CD4-positive, CD25-positive, alpha-beta regulatory T cell (primary cell): Measurements from ENCODE around the gene GCM1. TPM values are rescaled to one million over a fixed set of nuclear protein-coding genes. Genes with fewer than 3 reads are reported as not detected.
A peak's percentile ranks its signal among the peaks of the same experiment; 100 is the strongest.

ENCODE experiments used
- ATAC-seq, 2 donors: fragments of 150-1000 bp; cut with Tn5 transposase; one replicate each; pipeline ENCODE4 v1.10.0; 2021; ENCODE audit warnings: low read depth in 2 of 2, moderate number of reproducible peaks in 2 of 2, moderate library complexity in 1 of 2
- DNase-seq, 3 donors: peaks; one replicate each; pipeline versions ENCODE4 v3.0.0 to v3.0.0-alpha.2; 2012 to 2022; ENCODE audit warnings: mixed read lengths in 1 of 3
- H3K27ac ChIP-seq: one replicate; pipeline ENCODE4 v1.7.0; 2013; ENCODE audit warnings: mild to moderate bottlenecking, low read length; ENCODE audit not compliant: insufficient read depth, poor library complexity, severe bottlenecking
- H3K27me3 ChIP-seq: one replicate; pipeline ENCODE4 v1.7.0; 2013; ENCODE audit warnings: low read length; ENCODE audit not compliant: control insufficient read depth, insufficient read depth
- H3K36me3 ChIP-seq: one replicate; pipeline ENCODE4 v1.7.0; 2013; ENCODE audit warnings: mild to moderate bottlenecking, low read length, moderate library complexity; ENCODE audit not compliant: control insufficient read depth, insufficient read depth
- H3K4me1 ChIP-seq: 2 replicates; pipeline ENCODE4 v1.7.0; 2013; ENCODE audit warnings: mild to moderate bottlenecking, low read length; ENCODE audit not compliant: insufficient read depth, control insufficient read depth, poor library complexity, severe bottlenecking
- H3K4me3 ChIP-seq: one replicate; pipeline ENCODE4 v1.7.0; 2013; ENCODE audit warnings: low read depth, mild to moderate bottlenecking, low read length, moderate library complexity
- H3K9me3 ChIP-seq, 2 experiments: 1 replicate in 1 of 2; 2 replicates in 1 of 2; pipeline ENCODE4 v1.7.0; 2013; ENCODE audit warnings: low read length in 2 of 2, mild to moderate bottlenecking in 1 of 2, moderate library complexity in 1 of 2; ENCODE audit not compliant: control insufficient read depth in 2 of 2
- H3K27ac Mint-ChIP-seq, 3 donors: one replicate each; pipeline ENCODE4 v1.8.0; 2020 to 2022; ENCODE audit warnings: mild to moderate bottlenecking in 3 of 3, mixed read lengths in 3 of 3, moderate library complexity in 2 of 3
- H3K27me3 Mint-ChIP-seq: one replicate; pipeline ENCODE4 v1.8.0; 2022; ENCODE audit warnings: mild to moderate bottlenecking, mixed read lengths
- H3K36me3 Mint-ChIP-seq: one replicate; pipeline ENCODE4 v1.8.0; 2020; ENCODE audit warnings: mixed read lengths
- H3K4me1 Mint-ChIP-seq, 4 donors: one replicate each; pipeline ENCODE4 v1.8.0; 2020 to 2022; ENCODE audit warnings: mixed read lengths in 4 of 4, mild to moderate bottlenecking in 1 of 4
- H3K4me3 Mint-ChIP-seq, 4 donors: one replicate each; pipeline ENCODE4 v1.8.0; 2020 to 2022; ENCODE audit warnings: mild to moderate bottlenecking in 4 of 4, mixed read lengths in 4 of 4, moderate library complexity in 3 of 4
- H3K9me3 Mint-ChIP-seq, 7 donors: one replicate each; pipeline ENCODE4 v1.8.0; 2020 to 2022; ENCODE audit warnings: mixed read lengths in 7 of 7, mild to moderate bottlenecking in 3 of 7, moderate library complexity in 2 of 7
- polyA plus RNA-seq, 4 donors: library from polyadenylated mRNA; unstranded; fragments of 300-500 nt; fragmentation: Illumina TruSeq; gene quantifications; one replicate each; pipeline ENCODE4 v1.2.3, GENCODE V29; 2021
- total RNA-seq: library from RNA; stranded (reverse); gene quantifications from one replicate; pipeline ENCODE4 v1.2.3, GENCODE V29; 2022

The GCM1 gene
- total and polyA plus RNA-seq, 5 donors from 2014 or later, result 0.09 to 0.22 (median 0.10) TPM; not detected in 2

DNA sequence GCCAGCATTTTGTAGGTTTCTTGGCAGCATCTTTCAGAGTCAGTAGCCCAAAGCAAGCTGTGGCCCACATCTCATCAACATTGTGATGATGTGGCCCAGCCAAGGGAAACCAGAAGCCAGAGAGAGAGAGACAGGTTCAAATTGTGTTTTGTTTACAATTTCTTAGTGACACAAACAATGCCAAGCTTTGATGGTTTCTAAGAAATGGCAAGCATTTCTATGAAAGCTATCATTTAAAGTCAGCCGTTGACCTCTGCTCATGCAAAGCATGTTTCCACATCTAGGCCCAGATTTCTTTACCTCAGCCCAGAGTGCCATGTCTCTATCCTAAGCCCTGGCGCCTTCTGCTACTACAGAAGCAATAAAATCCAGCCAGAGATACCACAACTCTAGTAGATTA lies 32.9 kb downstream of the GCM1 start:
- no peaks in the 10 kb centered on the region for H3K4me1 ChIP-seq
- H3K4me3 ChIP-seq, result no peak overlapping the region
- no peak overlapping the region for H3K4me3 Mint-ChIP-seq
- H3K9me3 ChIP-seq, result peaks cover 0 to 8% of the 10 kb centered on the region in 2 experiments
- H3K27ac Mint-ChIP-seq, result no peak overlapping the region
- H3K27me3 Mint-ChIP-seq, result peaks cover 29% of the 10 kb centered on the region
- H3K4me1 Mint-ChIP-seq, result peaks cover 0 to 15% (median 7%) of the 10 kb centered on the region in 4 donors
- H3K9me3 Mint-ChIP-seq, result peaks cover 0 to 9% (median 2%) of the 10 kb centered on the region in 7 donors
- no peaks in the 10 kb centered on the region for H3K36me3 ChIP-seq
- DNase-seq (no peak), ATAC-seq (no peak)
- H3K27ac ChIP-seq, result no peak overlapping the region
- H3K36me3 Mint-ChIP-seq, result peaks cover 6% of the 10 kb centered on the region
- no peaks in the 10 kb centered on the region for H3K27me3 ChIP-seq

- H3K27ac ChIP-seq, result no peak overlapping the region
- no peak for DNase-seq
- peaks cover 0 to 8% of the 10 kb centered on the region in 2 experiments for H3K9me3 ChIP-seq
- peaks cover 6% of the 10 kb centered on the region for H3K36me3 Mint-ChIP-seq
- ATAC-seq, result no peak
- H3K36me3 ChIP-seq, result no peaks in the 10 kb centered on the region
- no peak overlapping the region for H3K4me3 Mint-ChIP-seq
- H3K4me1 ChIP-seq, result no peaks in the 10 kb centered on the region
- H3K27me3 Mint-ChIP-seq, result peaks cover 24% of the 10 kb centered on the region
- peaks cover 0 to 15% (median 7%) of the 10 kb centered on the region in 4 donors for H3K4me1 Mint-ChIP-seq
- no peak overlapping the region for H3K27ac Mint-ChIP-seq
- H3K27me3 ChIP-seq, result no peaks in the 10 kb centered on the region
- no peak overlapping the region for H3K4me3 ChIP-seq
- peaks cover 0 to 9% (median 2%) of the 10 kb centered on the region in 7 donors for H3K9me3 Mint-ChIP-seq
Measured at GRCh38 chr6:53115113-53115512, 33.5 kb downstream of the GCM1 start.

- Mint-ChIP-seq H3K9me3 (peaks cover 0 to 9% (median 2%) of the 10 kb centered on the region in 7 donors), H3K27ac (no peak overlapping the region), H3K4me3 (no peak overlapping the region), H3K36me3 (peaks cover 6% of the 10 kb centered on the region), H3K27me3 (peaks cover 17% of the 10 kb centered on the region), H3K4me1 (peaks cover 0 to 15% (median 7%) of the 10 kb centered on the region in 4 donors)
- Histone ChIP-seq H3K9me3 (peaks cover 0 to 8% of the 10 kb centered on the region in 2 experiments), H3K4me1 (no peaks in the 10 kb centered on the region), H3K27ac (no peak overlapping the region), H3K4me3 (no peak overlapping the region), H3K36me3 (no peaks in the 10 kb centered on the region), H3K27me3 (no peaks in the 10 kb centered on the region)
- no peak for ATAC-seq
- DNase-seq, result no peak
Measured at GRCh38 chr6:53113742-53114141, 34.9 kb downstream of the GCM1 start.

GRCh38 chr6:53112871-53113270 lies 35.8 kb downstream of the GCM1 start:
- Histone ChIP-seq H3K36me3 (no peaks in the 10 kb centered on the region), H3K4me3 (no peak overlapping the region), H3K4me1 (no peaks in the 10 kb centered on the region), H3K27me3 (no peaks in the 10 kb centered on the region), H3K9me3 (peaks cover 0 to 8% of the 10 kb centered on the region in 2 experiments), H3K27ac (no peak overlapping the region)
- Mint-ChIP-seq H3K9me3 (peaks cover 0 to 9% (median 2%) of the 10 kb centered on the region in 7 donors), H3K4me3 (peak overlapping the region in 1 of 4 donors; percentile 42), H3K27me3 (peaks cover 17% of the 10 kb centered on the region), H3K36me3 (peaks cover 6% of the 10 kb centered on the region), H3K4me1 (peaks cover 0 to 15% (median 7%) of the 10 kb centered on the region in 4 donors), H3K27ac (peak overlapping the region; percentile 6 to 60 (median 21))
- DNase-seq (no peak), ATAC-seq (no peak)

DNA sequence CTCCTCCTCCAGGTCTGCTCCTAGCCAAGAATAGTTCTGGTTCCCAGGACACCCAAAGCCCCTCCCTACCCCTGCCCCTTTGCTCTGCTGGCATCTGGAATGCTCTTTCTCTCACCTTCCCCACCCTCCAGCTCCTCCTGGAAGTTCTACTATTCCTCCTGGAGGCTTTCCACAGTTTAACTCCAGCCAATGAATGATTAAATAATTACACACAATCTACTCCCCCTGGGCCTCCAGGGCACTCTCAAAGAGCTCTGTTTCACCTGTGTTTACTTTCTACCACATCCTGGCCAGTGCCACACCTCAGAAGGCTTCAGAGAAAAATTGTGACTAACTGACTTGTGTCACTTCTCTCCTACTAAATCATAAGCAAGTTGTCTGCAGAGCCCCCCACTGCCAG lies 36.2 kb downstream of the GCM1 start:
- peak overlapping the region in 1 of 4 donors; percentile 42 for H3K4me3 Mint-ChIP-seq
- DNase-seq, result peak in 1 of 3 donors; percentile 79
- ATAC-seq, result peak; percentile 74 to 82
- Histone ChIP-seq H3K27me3 (no peaks in the 10 kb centered on the region), H3K27ac (no peak overlapping the region), H3K4me3 (no peak overlapping the region), H3K36me3 (no peaks in the 10 kb centered on the region), H3K4me1 (no peaks in the 10 kb centered on the region), H3K9me3 (peaks cover 0 to 8% of the 10 kb centered on the region in 2 experiments)
- peaks cover 6% of the 10 kb centered on the region for H3K36me3 Mint-ChIP-seq
- peaks cover 0 to 15% (median 7%) of the 10 kb centered on the region in 4 donors for H3K4me1 Mint-ChIP-seq
- H3K27ac Mint-ChIP-seq, result peak overlapping the region; percentile 21 to 67 (median 60)
- H3K27me3 Mint-ChIP-seq, result peaks cover 17% of the 10 kb centered on the region
- peaks cover 0 to 9% (median 2%) of the 10 kb centered on the region in 7 donors for H3K9me3 Mint-ChIP-seq

GRCh38 chr6:53111865-53112264 lies 36.8 kb downstream of the GCM1 start:
- no peak for DNase-seq
- H3K9me3 Mint-ChIP-seq, result peaks cover 0 to 9% (median 2%) of the 10 kb centered on the region in 7 donors
- H3K4me3 ChIP-seq, result no peak overlapping the region
- H3K36me3 ChIP-seq, result no peaks in the 10 kb centered on the region
- peaks cover 0 to 15% (median 7%) of the 10 kb centered on the region in 4 donors for H3K4me1 Mint-ChIP-seq
- peak overlapping the region in 1 of 3 donors; percentile 30 for H3K27ac Mint-ChIP-seq
- H3K9me3 ChIP-seq, result peaks cover 0 to 8% of the 10 kb centered on the region in 2 experiments
- no peaks in the 10 kb centered on the region for H3K4me1 ChIP-seq
- no peaks in the 10 kb centered on the region for H3K27me3 ChIP-seq
- peaks cover 6% of the 10 kb centered on the region for H3K36me3 Mint-ChIP-seq
- ATAC-seq, result no peak
- no peak overlapping the region for H3K27ac ChIP-seq
- no peak overlapping the region for H3K4me3 Mint-ChIP-seq
- H3K27me3 Mint-ChIP-seq, result peaks cover 13% of the 10 kb centered on the region

DNA sequence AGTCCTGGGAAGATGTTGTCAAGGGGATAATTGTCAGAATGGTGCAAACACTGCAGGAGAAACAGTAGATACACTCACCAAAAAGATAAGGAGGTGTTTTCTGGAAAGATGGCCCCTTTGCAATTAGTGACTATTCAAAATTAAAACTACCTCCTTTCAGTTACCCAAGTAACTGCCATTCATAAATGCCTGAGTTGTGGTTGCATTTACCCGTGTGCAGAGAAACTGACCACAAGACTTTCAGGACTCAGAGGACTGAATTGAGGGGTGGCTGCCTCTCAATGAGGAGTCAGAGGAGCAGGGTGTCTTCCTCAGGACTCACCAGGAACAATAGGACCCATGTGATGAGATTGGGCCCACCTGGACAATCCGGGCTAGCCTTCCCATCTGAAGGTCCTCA lies 39.0 kb downstream of the GCM1 start:
- Mint-ChIP-seq H3K27ac (no peak overlapping the region), H3K4me3 (no peak overlapping the region), H3K36me3 (no peaks in the 10 kb centered on the region), H3K27me3 (no peaks in the 10 kb centered on the region), H3K9me3 (peaks cover 0 to 4% (median 0%) of the 10 kb centered on the region in 7 donors), H3K4me1 (peaks cover 0 to 15% (median 7%) of the 10 kb centered on the region in 4 donors)
- no peak overlapping the region for H3K4me3 ChIP-seq
- H3K36me3 ChIP-seq, result no peaks in the 10 kb centered on the region
- H3K27me3 ChIP-seq, result no peaks in the 10 kb centered on the region
- no peaks in the 10 kb centered on the region for H3K9me3 ChIP-seq
- DNase-seq, result no peak
- H3K4me1 ChIP-seq, result no peaks in the 10 kb centered on the region
- no peak overlapping the region for H3K27ac ChIP-seq
- ATAC-seq, result no peak

GRCh38 chr6:53107091-53107490 lies 41.5 kb downstream of the GCM1 start:
- peaks cover 7% of the 10 kb centered on the region for H3K36me3 Mint-ChIP-seq
- H3K27ac ChIP-seq, result no peak overlapping the region
- ATAC-seq (no peak), DNase-seq (no peak)
- no peaks in the 10 kb centered on the region for H3K27me3 ChIP-seq
- H3K4me3 ChIP-seq, result no peak overlapping the region
- peaks cover 0 to 4% (median 0%) of the 10 kb centered on the region in 7 donors for H3K9me3 Mint-ChIP-seq
- H3K4me3 Mint-ChIP-seq, result no peak overlapping the region
- H3K9me3 ChIP-seq, result no peaks in the 10 kb centered on the region
- no peaks in the 10 kb centered on the region for H3K4me1 ChIP-seq
- H3K4me1 Mint-ChIP-seq, result peaks cover 0 to 5% (median 0%) of the 10 kb centered on the region in 4 donors
- H3K27ac Mint-ChIP-seq, result no peak overlapping the region
- H3K27me3 Mint-ChIP-seq, result no peaks in the 10 kb centered on the region
- peaks cover 3% of the 10 kb centered on the region for H3K36me3 ChIP-seq
